Keratinocyte (primary cell): Measurements from ENCODE around the gene SSTR4. TPM values are rescaled to one million over a fixed set of nuclear protein-coding genes. Genes with fewer than 3 reads are reported as not detected.

Experiments used
- DNase-seq: peaks from one replicate; pipeline ENCODE4 v3.0.0-alpha.2; 2011; ENCODE audit warnings: low read depth, missing footprints, low spot score
- FAIRE-seq: peaks from 2 replicates; lab custom pipeline; 2011; peaks lifted over from hg19 to GRCh38; lab: Jason Lieb, UNC
- H2AFZ ChIP-seq: 2 replicates; pipeline ENCODE4 v1.6.0; 2012; ENCODE audit warnings: low read length, control low read depth, inconsistent platforms; ENCODE audit not compliant: control insufficient read depth
- H3K27ac ChIP-seq: 2 replicates; pipeline ENCODE4 v1.5.1; 2011; ENCODE audit warnings: low read length; ENCODE audit not compliant: control insufficient read depth, insufficient read depth
- H3K27me3 ChIP-seq: 3 replicates; pipeline ENCODE4 v1.6.0; 2011; ENCODE audit warnings: low read length; ENCODE audit not compliant: control insufficient read depth, insufficient read depth; ENCODE audit errors: extremely low read depth
- H3K36me3 ChIP-seq, 2 experiments: 2 replicates in 1 of 2; 3 replicates in 1 of 2; pipeline ENCODE4 v1.5.1; 2011; ENCODE audit warnings: low read length in 2 of 2, mild to moderate bottlenecking in 1 of 2; ENCODE audit not compliant: control insufficient read depth in 2 of 2, insufficient read depth in 2 of 2; ENCODE audit errors: extremely low read depth in 1 of 2
- H3K4me1 ChIP-seq: 3 replicates; pipeline ENCODE4 v1.5.1; 2011; ENCODE audit warnings: low read length; ENCODE audit not compliant: control insufficient read depth, insufficient read depth; ENCODE audit errors: extremely low read depth
- H3K4me2 ChIP-seq: 3 replicates; pipeline ENCODE4 v1.6.0; 2011; ENCODE audit warnings: low read depth, low read length; ENCODE audit not compliant: control insufficient read depth, insufficient read depth; ENCODE audit errors: extremely low read depth
- H3K4me3 ChIP-seq, 3 experiments: fragments of 200-600 bp in 1 of 3; sonication (generic) in 1 of 3; 2 replicates in 2 of 3; 3 replicates in 1 of 3; pipeline ENCODE4 v1.5.1; 2011 to 2016; ENCODE audit warnings: low read length in 3 of 3, mild to moderate bottlenecking in 3 of 3, control low read depth in 2 of 3, inconsistent platforms in 1 of 3, low read depth in 1 of 3, mixed read lengths in 1 of 3, mixed run types in 1 of 3, moderate library complexity in 1 of 3; ENCODE audit not compliant: control insufficient read depth in 2 of 3, insufficient read depth in 2 of 3; ENCODE audit errors: extremely low read depth in 1 of 3
- H3K79me2 ChIP-seq: 2 replicates; pipeline ENCODE4 v1.6.0; 2012; ENCODE audit warnings: low read length; ENCODE audit not compliant: control insufficient read depth, insufficient read depth
- H3K9ac ChIP-seq: 3 replicates; pipeline ENCODE4 v1.6.0; 2011; ENCODE audit warnings: low read length; ENCODE audit not compliant: control insufficient read depth, insufficient read depth; ENCODE audit errors: extremely low read depth
- H3K9me1 ChIP-seq: 3 replicates; pipeline ENCODE4 v1.6.0; 2011; ENCODE audit warnings: low read length; ENCODE audit not compliant: control insufficient read depth, insufficient read depth; ENCODE audit errors: extremely low read depth
- H3K9me3 ChIP-seq: 2 replicates; pipeline ENCODE4 v1.5.1; 2012; ENCODE audit warnings: low read depth, low read length; ENCODE audit not compliant: control insufficient read depth
- H4K20me1 ChIP-seq: 3 replicates; pipeline ENCODE4 v1.6.0; 2011; ENCODE audit warnings: low read length; ENCODE audit not compliant: control insufficient read depth, insufficient read depth; ENCODE audit errors: extremely low read depth
- CTCF ChIP-seq, 3 experiments: IDR thresholded peaks in 1 of 3; conservative IDR thresholded peaks in 1 of 3; optimal IDR thresholded peaks in 1 of 3; 2 replicates in 2 of 3; 3 replicates in 1 of 3; pipeline versions ENCODE3 to v1.5.1; 2011; ENCODE audit warnings: low read length in 3 of 3, mild to moderate bottlenecking in 3 of 3, moderate library complexity in 2 of 3, control low read depth in 1 of 3, inconsistent platforms in 1 of 3; ENCODE audit not compliant: insufficient read depth in 2 of 3; ENCODE audit errors: extremely low read depth in 1 of 3
- EZH2 ChIP-seq: IDR thresholded peaks from one replicate; pipeline ENCODE4 v1.6.1; 2012; ENCODE audit warnings: inconsistent platforms, mild to moderate bottlenecking, low read length, moderate library complexity
- dilution Hi-C: fragments of 300-500 bp; cut with MboI; formaldehyde crosslinking; loops from one replicate; pipeline ENCODE4 v1.7.0; 2020; ENCODE audit warnings: low sequenced_read_pairs; ENCODE audit not compliant: extremely low pct_ligation_motif_present
- polyA plus RNA-seq, 5 experiments: library from polyadenylated mRNA; depleted of rRNA in 3 of 5; stranded (reverse) in 3 of 5; stranded (forward) in 1 of 5; unstranded in 1 of 5; fragments of >200 nt; gene quantifications; 1 replicate in 1 of 5; 2 replicates in 3 of 5; 3 replicates in 1 of 5; pipeline versions ENCODE4 v1.2.1 to v1.2.3, GENCODE V29; 2011 to 2012; ENCODE audit warnings: missing spikeins in 2 of 5, low read depth in 1 of 5, low replicate concordance in 1 of 5

The SSTR4 gene
- polyA plus RNA-seq, 1 donor (not counting 4 experiments of a cell fraction or from before 2014, with no cell fraction given) = not detected

- FAIRE-seq = no peak
- Histone ChIP-seq H3K27me3 (no peaks in the 10 kb centered on the region), H3K4me3 (no peak overlapping the region), H3K9me1 (no peaks in the 10 kb centered on the region), H3K4me1 (peaks cover 4% of the 10 kb centered on the region), H3K4me2 (no peak overlapping the region), H2AFZ (no peak overlapping the region), H3K36me3 (no peaks in the 10 kb centered on the region), H3K27ac (no peak overlapping the region), H3K79me2 (no peaks in the 10 kb centered on the region), H3K9me3 (no peaks in the 10 kb centered on the region), H4K20me1 (no peaks in the 10 kb centered on the region), H3K9ac (no peak overlapping the region)
- dilution Hi-C loops = no loop called here
- TF ChIP-seq CTCF (optimal IDR thresholded peaks at IDR 0.05 in 1 of 3, IDR thresholded peaks at IDR 0.05 in 1 of 3, conservative IDR thresholded peaks at IDR 0.05 in 1 of 3; ENCODE audit: extremely low read depth in 1 of 3, insufficient read depth in 2 of 3, low read length in 3 of 3) (no peak), EZH2 (no peak)
- no peak for DNase-seq
Observed at GRCh38 chr20:23005776-23006175, 29.3 kb upstream of the SSTR4 start.

GRCh38 chr20:23007462-23007861 is 27.6 kb upstream of the SSTR4 start:
- TF ChIP-seq CTCF (optimal IDR thresholded peaks at IDR 0.05 in 1 of 3, IDR thresholded peaks at IDR 0.05 in 1 of 3, conservative IDR thresholded peaks at IDR 0.05 in 1 of 3; ENCODE audit: extremely low read depth in 1 of 3, insufficient read depth in 2 of 3, low read length in 3 of 3) = no peak
- FAIRE-seq = no peak
- Histone ChIP-seq H3K4me1 (peaks cover 4% of the 10 kb centered on the region), H4K20me1 (no peaks in the 10 kb centered on the region), H3K36me3 (no peaks in the 10 kb centered on the region), H3K9me1 (no peaks in the 10 kb centered on the region), H3K79me2 (no peaks in the 10 kb centered on the region), H3K9ac (no peak overlapping the region), H2AFZ (no peak overlapping the region), H3K27me3 (no peaks in the 10 kb centered on the region), H3K4me2 (no peak overlapping the region), H3K4me3 (no peak overlapping the region), H3K9me3 (no peaks in the 10 kb centered on the region), H3K27ac (no peak overlapping the region)
- DNase-seq = no peak
- dilution Hi-C loops = no loop called here
